NCI-H82 treated with DMSO at 0.1 percent for 48 hours (cell line): ENCODE data around the gene MUL1.

Experiments
- DNase-seq: peaks from one replicate; lab custom pipeline; 2025; ENCODE audit not compliant: unreplicated experiment; lab: John Stamatoyannopoulos, UW

MUL1 gene

DNA sequence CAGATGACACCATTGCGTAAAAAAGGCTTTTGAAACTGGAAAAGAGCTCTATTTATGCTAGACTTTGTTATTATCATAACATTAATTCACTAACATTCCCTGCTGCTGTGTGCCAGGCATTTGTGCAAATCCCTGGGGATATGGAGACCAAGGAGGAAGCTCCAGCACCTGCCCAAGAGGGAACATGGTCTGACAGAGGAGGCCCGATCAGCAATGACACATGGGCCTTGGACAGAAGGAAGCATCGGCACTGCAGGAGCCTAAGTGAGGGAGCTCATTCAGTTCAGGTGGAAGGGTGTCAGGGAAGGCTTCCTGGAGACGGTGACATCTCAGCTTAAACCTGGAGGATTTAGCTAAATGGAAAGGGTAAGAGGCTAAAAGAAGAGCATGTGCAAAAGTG lies 35.8 kb downstream of the MUL1 start:
- no peak for DNase-seq

DNA sequence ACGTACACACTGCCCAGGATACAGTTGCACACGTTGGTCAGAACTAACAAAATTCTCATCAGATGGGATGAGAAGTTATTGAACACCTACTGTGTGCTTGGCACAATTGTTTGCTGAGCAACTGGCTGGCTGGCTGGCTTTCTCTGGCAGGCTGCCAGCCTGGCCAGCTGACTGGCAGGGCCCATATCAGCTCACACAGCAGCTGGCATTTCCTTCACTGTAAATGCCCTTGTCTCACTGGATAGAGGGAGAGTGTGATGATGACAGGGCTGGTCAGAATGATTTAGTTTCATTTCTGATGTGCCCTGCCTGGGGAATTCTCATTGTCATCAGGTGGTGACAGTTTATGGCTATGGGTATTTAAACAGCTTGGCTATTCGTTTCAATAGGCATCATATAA lies 37.8 kb downstream of the MUL1 start:
- DNase-seq: no peak

DNA sequence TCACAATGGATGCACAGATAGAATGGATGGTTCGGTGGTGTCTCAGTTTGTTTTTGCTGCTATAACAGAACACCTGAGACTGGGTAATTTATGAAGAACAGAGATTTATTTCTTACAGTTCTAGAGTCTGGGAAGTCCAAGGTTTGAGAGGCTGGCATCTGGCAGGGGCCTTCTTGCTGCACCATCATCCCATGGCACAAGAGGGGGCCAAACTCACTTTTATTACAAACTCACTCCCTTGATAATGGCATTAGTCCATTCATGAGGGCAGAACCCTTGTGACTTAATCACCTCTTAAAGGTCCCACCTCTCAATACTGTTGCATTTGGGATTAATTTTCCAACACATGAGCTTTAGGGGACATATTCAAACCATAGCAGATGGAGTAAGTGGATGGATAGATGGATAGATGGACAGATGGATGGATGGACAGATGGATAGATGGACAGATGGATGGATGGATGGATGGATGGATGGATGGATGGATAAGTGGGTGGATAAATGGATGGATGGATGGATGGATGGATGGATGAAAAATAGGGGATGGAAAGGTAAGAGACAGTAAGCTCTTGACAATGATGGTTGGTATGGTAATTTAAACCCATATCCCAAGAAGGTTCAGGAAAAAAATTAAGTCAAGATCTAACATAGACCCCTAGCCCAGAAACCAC lies 38.4 kb downstream of the MUL1 start:
- DNase-seq: no peak

DNA sequence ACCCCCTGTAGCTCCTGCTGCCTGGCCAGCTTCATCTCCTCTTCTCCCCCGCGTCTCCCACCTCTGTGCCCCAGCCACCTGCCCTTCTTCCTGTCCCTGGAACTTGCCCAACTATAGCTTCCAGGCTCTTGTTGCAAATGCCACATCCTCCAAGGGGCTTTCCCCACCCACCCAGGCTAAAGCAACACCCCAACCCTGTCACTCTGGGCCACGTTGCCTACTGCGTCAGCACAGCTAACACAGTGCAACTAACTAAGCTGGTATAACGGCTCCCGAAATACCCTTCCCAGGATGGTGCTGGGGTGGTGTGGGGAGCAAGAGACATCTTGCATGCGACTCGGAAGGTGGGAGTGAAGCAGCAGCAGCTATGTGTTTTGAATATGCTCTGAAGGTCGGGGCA lies 41.7 kb downstream of the MUL1 start:
- no peak for DNase-seq

DNA sequence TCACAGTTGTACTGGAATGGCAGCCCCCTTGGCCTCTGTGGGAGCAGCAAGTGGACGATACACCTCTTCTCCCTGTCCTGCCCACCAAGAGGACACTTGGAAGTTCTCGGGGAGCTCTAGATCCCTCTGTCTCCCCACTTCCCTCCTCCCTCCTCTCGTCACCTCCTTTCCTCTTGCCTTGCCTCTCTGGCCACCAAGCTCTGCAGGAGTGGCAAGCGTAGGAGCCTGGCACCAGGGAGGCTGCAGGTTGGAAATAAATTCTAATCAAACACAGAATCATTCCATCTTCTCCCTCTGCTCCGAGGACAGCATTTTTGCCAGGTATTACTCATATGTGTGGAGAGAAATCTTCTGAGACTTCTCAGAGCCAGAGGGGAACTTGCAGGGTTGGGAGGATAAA lies 42.8 kb downstream of the MUL1 start:
- no peak for DNase-seq

DNA sequence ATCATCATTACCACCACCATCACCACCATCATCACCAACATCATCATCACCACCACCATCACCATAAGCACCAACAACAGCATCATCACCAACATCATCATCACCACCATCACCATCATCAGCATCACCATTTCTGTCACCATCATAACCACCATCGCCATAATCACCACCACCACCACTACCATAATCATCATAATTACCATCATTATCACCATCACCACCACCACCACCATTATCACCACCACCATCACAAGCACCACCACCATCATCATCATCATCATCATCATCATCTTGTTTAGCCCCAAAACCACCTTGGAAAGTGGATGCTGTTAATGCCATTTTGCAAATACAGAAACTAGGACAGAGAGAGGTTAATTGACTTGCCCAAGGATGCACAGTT lies 44.4 kb downstream of the MUL1 start:
- DNase-seq: no peak

DNA sequence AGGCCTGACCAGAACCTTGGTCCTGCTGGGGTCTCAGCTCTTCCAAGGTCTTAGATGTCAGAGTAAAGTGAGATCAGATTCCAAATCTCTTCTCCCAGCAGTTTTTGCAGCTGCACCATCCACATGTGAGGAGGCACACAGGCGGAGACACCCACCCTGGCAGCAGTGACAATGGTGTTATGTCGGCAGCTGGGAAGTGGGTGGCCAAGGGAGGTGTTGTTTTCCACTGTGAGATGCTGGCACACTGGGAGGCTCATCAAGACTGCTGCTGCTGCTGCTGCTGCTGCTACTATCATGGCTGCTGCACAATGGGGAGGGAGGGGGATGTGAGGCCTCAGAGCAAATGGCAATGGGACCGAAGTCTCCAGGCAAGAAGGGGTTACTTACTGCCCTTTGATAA lies 45.6 kb downstream of the MUL1 start:
- no peak for DNase-seq

DNA sequence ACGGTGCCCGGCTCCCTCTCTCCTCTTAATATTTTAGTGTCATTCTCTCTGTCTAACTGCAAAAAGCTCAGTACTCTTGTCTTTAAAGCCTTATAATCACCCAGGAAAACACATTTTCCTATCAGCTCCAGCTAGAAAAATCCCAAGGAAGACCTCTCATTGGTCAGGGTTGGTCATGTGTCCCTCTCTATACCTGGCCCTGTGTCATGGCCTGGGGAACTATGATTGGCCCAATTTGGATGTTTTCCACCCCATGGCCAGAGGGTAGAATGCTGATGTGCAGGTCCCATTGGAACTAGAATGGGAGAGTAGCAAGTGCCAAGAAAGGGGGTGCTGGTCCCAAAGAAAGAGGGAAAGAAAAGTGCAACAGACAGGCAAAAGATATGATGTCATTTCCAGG lies 49.2 kb downstream of the MUL1 start:
- DNase-seq: no peak

DNA sequence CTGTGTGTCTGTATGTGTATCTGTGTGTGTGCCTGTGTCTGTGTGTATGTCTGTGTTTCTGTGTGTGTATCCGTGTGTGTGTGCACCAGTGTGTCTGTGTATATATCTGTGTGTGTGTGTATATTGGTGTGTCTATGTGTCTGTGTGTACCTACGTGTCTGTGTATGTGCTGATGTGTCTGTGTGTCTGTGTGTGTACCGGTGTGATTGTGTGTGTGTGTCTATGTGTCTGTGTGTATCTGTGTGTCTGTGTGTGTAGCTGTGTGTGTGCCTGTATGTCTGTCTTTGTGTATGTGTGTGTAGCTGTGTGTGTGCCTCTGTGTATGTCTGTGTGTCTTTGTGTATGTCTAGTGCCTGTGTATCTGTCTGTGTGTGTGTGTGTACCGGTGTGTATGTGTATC lies 53.9 kb downstream of the MUL1 start:
- DNase-seq: no peak

DNA sequence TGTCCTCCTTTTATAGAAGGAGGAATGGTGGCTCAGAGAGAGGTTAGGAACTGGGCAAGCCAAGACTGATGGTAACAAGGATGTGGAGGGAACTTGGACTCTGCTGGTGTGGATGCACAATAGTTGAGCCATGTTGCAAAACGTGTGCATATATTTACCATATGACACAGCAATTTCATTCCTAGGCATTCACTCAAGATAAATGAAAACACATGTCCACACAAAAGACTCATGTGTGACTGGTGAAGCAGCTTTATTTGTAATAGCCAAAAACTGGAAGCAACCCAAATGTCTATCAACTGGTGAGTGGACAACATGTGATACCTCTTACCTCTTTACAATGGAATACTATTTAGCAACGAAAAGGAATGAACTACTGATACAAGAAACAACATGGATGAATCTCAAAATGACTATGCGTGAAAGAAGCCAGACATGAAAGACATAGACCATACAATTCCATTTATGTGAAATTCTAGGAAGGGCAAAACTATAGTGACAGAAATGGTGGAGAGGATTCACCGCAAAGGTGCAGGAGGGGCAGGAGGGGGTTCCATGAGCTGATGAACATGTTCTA lies 58.1 kb downstream of the MUL1 start:
- no peak for DNase-seq
